ENCODE data around the gene EXOC7.

EXOC7 gene

DNA sequence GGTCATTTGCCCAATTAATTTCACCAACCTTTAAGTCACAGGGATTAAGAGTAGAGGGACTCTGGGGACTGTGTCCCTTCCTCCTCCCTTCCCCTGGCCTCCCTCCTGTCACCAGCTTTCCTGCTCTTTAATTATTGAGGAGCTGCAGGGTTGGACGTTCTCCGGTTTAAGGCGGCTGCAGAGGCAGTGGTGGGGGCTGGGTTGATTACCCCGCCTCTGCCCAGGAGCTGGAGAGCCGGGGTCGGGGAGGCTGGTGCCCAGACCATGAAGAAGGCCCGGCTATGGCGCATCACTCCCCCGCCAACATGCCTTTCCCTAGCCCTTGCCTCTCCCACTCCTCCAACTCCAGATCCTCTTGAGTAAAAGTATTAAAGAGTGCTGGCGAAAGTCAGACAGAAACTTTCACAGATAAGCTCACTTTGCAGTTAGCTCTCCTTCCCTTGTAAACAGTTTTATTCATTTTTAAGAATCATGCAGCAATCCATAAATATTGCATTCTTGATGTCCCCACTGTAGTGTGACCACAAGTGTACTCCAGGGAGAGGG, 38.5 kb upstream of the EXOC7 start:
- Mint-ChIP-seq H3K4me1 (ENCODE audit: low read depth in 2 of 2) (peaks cover 58% of the 10 kb centered on the region in 2 donors), H3K27ac (peak overlapping the region; percentile 86 to 91), H3K9me3 (no peaks in the 10 kb centered on the region), H3K27me3 (peaks cover 0 to 17% of the 10 kb centered on the region in 2 donors), H3K36me3 (ENCODE audit: insufficient read depth) (peaks cover 27% of the 10 kb centered on the region), H3K4me3 (peak overlapping the region; percentile 76 to 85)
- DNase-seq, result no peak
- no peak for ATAC-seq (replicated peaks)

GRCh38 chr17:76141212-76142038, 37.8 kb upstream of the EXOC7 start, which contains the start of gene FOXJ1:
FOXJ1 (minus strand) TSS chr17:76141245; CDS start chr17:76140395, 850 bp downstream.
- Mint-ChIP-seq H3K36me3 (ENCODE audit: insufficient read depth) (peaks cover 27% of the 10 kb centered on the region), H3K9me3 (no peaks in the 10 kb centered on the region), H3K4me1 (ENCODE audit: low read depth in 2 of 2) (peaks cover 53 to 55% of the 10 kb centered on the region in 2 donors), H3K27me3 (peaks cover 0 to 17% of the 10 kb centered on the region in 2 donors), H3K27ac (peak within 1 kb of the TSS; percentile 80 to 86), H3K4me3 (peak within 1 kb of the TSS; percentile 76 to 85)
- peak; percentile 83 for ATAC-seq (replicated peaks)
- DNase-seq, result peak; percentile 91 to 97 (median 95)

GRCh38 chr17:76140661-76141211, 37.1 kb upstream of the EXOC7 start:
- H3K27ac Mint-ChIP-seq, result peak overlapping the region; percentile 80 to 86
- peaks cover 0 to 17% of the 10 kb centered on the region in 2 donors for H3K27me3 Mint-ChIP-seq
- no peak for DNase-seq
- peak; percentile 12 for ATAC-seq (replicated peaks)
- peaks cover 27% of the 10 kb centered on the region for H3K36me3 Mint-ChIP-seq (ENCODE audit: insufficient read depth)
- no peaks in the 10 kb centered on the region for H3K9me3 Mint-ChIP-seq
- H3K4me3 Mint-ChIP-seq, result peak overlapping the region; percentile 76 to 85
- peaks cover 46 to 49% of the 10 kb centered on the region in 2 donors for H3K4me1 Mint-ChIP-seq (ENCODE audit: low read depth in 2 of 2)

DNA sequence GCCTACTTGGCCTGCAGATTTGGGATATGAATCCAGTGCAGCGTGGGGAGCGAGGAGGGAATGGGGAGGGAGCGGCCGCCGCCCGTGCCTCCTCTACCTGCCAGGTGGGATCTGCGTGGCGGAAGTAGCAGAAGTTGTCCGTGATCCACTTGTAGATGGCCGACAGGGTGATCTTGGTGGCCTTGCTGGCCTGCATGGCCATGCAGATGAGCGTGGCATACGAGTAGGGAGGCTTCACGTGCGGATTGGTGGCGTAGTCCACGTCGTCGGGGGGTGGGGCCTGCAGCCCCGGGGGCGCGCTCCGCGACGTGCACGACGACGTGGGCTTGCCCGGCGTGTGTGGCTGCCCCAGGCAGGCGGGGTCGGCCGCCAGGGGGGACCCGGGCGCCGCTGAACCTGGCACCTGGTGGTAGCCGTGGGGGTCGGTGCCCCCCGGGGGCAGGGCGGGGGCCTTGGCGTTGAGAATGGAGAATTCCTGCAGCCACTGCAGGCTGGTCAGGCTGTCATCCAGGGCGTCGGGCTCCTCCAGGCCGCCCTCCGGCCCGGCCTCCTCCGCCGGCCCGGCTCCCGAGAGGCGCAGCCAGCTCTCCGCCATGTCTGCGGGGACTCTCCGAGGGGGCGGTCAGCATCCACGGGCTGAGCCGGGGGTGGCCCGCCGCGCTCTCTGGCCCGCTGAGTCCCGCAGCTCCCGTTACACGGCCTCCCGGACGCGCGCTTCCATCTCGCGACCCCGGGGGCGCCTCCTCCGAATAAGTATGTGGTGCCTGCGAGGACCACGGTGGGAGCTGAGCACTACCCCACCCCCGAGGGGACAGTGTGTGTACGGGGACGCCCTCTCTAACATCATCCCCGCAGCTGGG, 36.4 kb upstream of the EXOC7 start:
- ATAC-seq (replicated peaks), result peak; percentile 32
- H3K36me3 Mint-ChIP-seq (ENCODE audit: insufficient read depth), result peaks cover 23% of the 10 kb centered on the region
- peak overlapping the region; percentile 76 to 85 for H3K4me3 Mint-ChIP-seq
- peaks cover 43 to 46% of the 10 kb centered on the region in 2 donors for H3K4me1 Mint-ChIP-seq (ENCODE audit: low read depth in 2 of 2)
- peaks cover 0 to 17% of the 10 kb centered on the region in 2 donors for H3K27me3 Mint-ChIP-seq
- peak in 2 of 3 experiments; percentile 19 to 34 for DNase-seq
- no peaks in the 10 kb centered on the region for H3K9me3 Mint-ChIP-seq
- peak overlapping the region; percentile 80 to 86 for H3K27ac Mint-ChIP-seq

- Mint-ChIP-seq H3K4me1 (ENCODE audit: low read depth in 2 of 2) (peaks cover 40% of the 10 kb centered on the region in 2 donors), H3K27ac (peak overlapping the region; percentile 46 to 79), H3K4me3 (peak overlapping the region; percentile 53 to 71), H3K36me3 (ENCODE audit: insufficient read depth) (peaks cover 18% of the 10 kb centered on the region), H3K9me3 (no peaks in the 10 kb centered on the region), H3K27me3 (peaks cover 0 to 17% of the 10 kb centered on the region in 2 donors)
- ATAC-seq (replicated peaks) (no peak), DNase-seq (no peak)
These were observed 35.5 kb upstream of the EXOC7 start for GRCh38 chr17:76138896-76139752.

- no peaks in the 10 kb centered on the region for H3K9me3 Mint-ChIP-seq
These were observed 34.8 kb upstream of the EXOC7 start for GRCh38 chr17:76138234-76138895.

GRCh38 chr17:76137351-76138233, 34.0 kb upstream of the EXOC7 start:
- DNase-seq, result no peak
- H3K9me3 Mint-ChIP-seq, result no peaks in the 10 kb centered on the region
- H3K36me3 Mint-ChIP-seq (ENCODE audit: insufficient read depth), result peaks cover 18% of the 10 kb centered on the region
- peaks cover 0 to 17% of the 10 kb centered on the region in 2 donors for H3K27me3 Mint-ChIP-seq
- no peak overlapping the region for H3K4me3 Mint-ChIP-seq
- no peak overlapping the region for H3K27ac Mint-ChIP-seq
- no peak for ATAC-seq (replicated peaks)
- H3K4me1 Mint-ChIP-seq (ENCODE audit: low read depth in 2 of 2), result peaks cover 25 to 32% of the 10 kb centered on the region in 2 donors

More at GRCh38 chr17:76138234-76138895, 34.8 kb upstream of the EXOC7 start:
- DNase-seq, result no peak
- H3K4me1 Mint-ChIP-seq (ENCODE audit: low read depth in 2 of 2), result peaks cover 33 to 39% of the 10 kb centered on the region in 2 donors
- H3K4me3 Mint-ChIP-seq, result no peak overlapping the region
- peaks cover 0 to 17% of the 10 kb centered on the region in 2 donors for H3K27me3 Mint-ChIP-seq
- ATAC-seq (replicated peaks), result no peak
- no peak overlapping the region for H3K27ac Mint-ChIP-seq
- peaks cover 18% of the 10 kb centered on the region for H3K36me3 Mint-ChIP-seq (ENCODE audit: insufficient read depth)

DNA sequence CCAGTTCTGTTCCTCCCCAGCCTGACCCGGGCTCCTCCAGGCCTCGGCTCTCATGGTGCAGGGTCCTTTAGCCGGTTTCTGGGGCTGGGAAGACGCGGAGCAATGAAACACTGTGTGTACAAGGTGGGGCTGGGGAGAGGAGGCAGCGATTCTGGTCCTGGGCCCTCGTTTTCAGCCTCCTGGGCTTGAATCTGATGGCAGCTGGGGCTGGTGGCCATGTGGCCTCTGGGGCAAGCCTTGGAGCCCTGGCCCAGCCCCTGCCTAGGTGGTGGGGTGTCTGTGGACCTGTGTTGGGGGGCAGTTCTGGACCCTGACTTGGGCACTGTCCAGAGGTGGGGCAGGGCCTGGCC, 33.4 kb upstream of the EXOC7 start:
- ATAC-seq (replicated peaks) (no peak), DNase-seq (no peak)
- Mint-ChIP-seq H3K36me3 (ENCODE audit: insufficient read depth) (peaks cover 18% of the 10 kb centered on the region), H3K4me1 (ENCODE audit: low read depth in 2 of 2) (peaks cover 19 to 26% of the 10 kb centered on the region in 2 donors), H3K27me3 (peaks cover 0 to 17% of the 10 kb centered on the region in 2 donors), H3K4me3 (no peak overlapping the region), H3K27ac (no peak overlapping the region), H3K9me3 (no peaks in the 10 kb centered on the region)

DNA sequence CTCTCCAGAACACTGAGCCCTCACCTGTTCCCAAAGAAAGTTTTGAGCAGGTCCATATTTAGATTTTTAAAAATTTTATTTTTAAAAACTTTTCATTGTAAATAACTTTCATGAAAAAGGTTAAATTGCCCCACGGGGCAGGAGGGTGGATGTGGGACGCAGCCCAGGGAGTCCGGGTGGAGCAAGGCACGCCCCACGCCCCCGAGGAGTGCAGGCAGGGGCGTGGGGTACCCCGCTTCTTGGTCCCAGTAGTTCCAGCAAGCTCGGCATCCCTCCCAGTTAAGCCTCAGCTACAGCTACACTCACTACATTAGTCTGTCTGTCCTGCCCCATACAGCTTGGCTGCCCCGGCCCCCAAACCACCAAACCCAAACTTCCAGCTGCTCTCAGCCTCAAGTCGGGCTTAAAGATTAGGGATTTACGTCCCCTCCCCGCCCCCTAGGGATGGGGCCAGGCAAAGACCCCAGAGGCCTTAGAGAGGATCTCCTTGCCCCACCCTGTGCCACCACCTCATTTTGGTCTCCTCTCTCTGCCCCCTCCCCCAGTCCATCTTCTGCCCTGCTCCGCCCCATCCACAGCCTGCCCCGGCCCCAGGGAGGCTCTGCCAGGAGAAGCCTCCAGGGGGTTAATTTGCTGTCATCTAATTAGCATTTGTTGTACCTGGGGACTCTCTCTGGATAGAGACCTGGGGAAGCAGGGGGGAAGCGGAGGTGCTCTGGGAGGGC, 32.9 kb upstream of the EXOC7 start:
- DNase-seq (no peak), ATAC-seq (replicated peaks) (no peak)
- Mint-ChIP-seq H3K9me3 (no peaks in the 10 kb centered on the region), H3K4me1 (ENCODE audit: low read depth in 2 of 2) (peaks cover 14 to 21% of the 10 kb centered on the region in 2 donors), H3K27ac (no peak overlapping the region), H3K27me3 (peaks cover 0 to 17% of the 10 kb centered on the region in 2 donors), H3K4me3 (no peak overlapping the region), H3K36me3 (ENCODE audit: insufficient read depth) (peaks cover 17% of the 10 kb centered on the region)

DNA sequence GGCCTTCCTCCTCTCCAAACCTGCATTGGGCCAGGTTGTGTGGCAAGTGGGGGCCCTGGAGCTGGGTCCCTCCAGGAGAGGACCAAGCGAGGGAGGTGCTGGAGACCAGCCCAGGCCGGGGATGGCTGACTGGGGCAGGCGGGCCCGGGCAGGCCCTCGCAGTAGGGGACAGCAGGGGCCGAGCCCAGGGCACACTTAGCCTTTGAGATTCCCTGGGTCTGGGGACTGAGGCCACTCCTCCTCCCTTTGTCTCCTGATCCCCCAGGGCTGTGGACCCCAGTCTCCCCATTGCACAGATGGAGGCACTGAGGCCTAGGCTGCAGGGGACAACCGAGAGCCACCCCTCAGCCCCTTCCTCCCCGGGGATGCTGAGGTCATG, 32.2 kb upstream of the EXOC7 start:
- H3K4me1 Mint-ChIP-seq (ENCODE audit: low read depth in 2 of 2), result peaks cover 10 to 19% of the 10 kb centered on the region in 2 donors
- H3K27ac Mint-ChIP-seq, result no peak overlapping the region
- peaks cover 12% of the 10 kb centered on the region for H3K36me3 Mint-ChIP-seq (ENCODE audit: insufficient read depth)
- H3K27me3 Mint-ChIP-seq, result peaks cover 0 to 16% of the 10 kb centered on the region in 2 donors
- ATAC-seq (replicated peaks), result no peak
- H3K4me3 Mint-ChIP-seq, result peak overlapping the region in 1 of 2 donors; percentile 57
- H3K9me3 Mint-ChIP-seq, result no peaks in the 10 kb centered on the region
- DNase-seq, result no peak

Measured in effector memory CD8-positive, alpha-beta T cell (primary cell).